Lower leg skin (tissue), 3 donors: Measurements from ENCODE around the gene GH2.
"Not testable (repeated sequence)": the region's sequence is repeated elsewhere in the genome, so short reads cannot be mapped to it uniquely, and the experiment has no call there.

Source experiments
- POLR2A ChIP-seq, 2 donors: fragments of 450-650 bp; IDR thresholded peaks; one replicate each; pipeline ENCODE4 v1.6.1; 2016 to 2017; ENCODE audit warnings: antibody characterized with exemption in 2 of 2, mild to moderate bottlenecking in 1 of 2, moderate library complexity in 1 of 2
- TF ChIP-seq, protein P1 (sequence below), 3 donors: fragments of 450-650 bp; IDR thresholded peaks; one replicate each; pipeline ENCODE4 v1.5.1; 2016; ENCODE audit warnings: antibody characterized with exemption in 3 of 3, mild to moderate bottlenecking in 3 of 3, moderate library complexity in 2 of 3

DNA sequence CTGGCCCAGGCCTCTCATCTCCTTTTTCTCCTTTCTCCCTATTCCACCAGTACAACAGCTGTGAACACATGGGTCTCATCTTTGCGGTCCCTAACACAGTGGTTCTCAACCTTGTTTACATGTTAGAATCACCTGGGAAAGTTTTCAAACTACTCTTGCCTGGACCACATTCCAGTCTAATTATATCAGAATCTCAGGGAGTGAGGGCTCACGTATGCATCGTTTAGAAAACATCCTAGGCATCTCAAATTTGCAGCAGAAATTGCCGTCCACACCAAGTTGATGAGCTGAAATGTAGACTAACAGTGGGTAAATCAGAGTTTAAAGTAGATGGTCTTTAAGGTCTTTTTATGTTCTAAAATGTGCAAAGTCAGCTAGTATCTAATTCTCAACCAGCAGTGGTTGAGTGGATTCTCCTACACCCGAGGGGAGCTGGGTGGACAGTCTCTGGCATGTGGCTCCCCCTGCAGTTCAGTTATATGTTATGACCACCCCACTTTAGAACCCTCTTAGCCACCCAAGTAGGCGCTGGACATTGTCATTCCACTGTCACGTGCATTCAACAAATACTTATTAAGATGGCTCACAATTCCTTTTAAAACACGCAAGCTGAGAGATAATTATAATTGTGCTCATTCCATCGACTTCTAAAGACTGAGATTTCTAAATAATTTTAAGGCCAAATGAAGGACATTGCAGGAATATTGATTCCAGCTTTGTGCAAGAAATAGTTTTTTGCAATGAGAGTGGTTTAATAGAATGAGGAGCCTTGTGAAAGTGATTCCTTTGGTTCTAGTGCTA is 12.1 kb downstream of the GH2 start:
- TF ChIP-seq, protein P1, sequence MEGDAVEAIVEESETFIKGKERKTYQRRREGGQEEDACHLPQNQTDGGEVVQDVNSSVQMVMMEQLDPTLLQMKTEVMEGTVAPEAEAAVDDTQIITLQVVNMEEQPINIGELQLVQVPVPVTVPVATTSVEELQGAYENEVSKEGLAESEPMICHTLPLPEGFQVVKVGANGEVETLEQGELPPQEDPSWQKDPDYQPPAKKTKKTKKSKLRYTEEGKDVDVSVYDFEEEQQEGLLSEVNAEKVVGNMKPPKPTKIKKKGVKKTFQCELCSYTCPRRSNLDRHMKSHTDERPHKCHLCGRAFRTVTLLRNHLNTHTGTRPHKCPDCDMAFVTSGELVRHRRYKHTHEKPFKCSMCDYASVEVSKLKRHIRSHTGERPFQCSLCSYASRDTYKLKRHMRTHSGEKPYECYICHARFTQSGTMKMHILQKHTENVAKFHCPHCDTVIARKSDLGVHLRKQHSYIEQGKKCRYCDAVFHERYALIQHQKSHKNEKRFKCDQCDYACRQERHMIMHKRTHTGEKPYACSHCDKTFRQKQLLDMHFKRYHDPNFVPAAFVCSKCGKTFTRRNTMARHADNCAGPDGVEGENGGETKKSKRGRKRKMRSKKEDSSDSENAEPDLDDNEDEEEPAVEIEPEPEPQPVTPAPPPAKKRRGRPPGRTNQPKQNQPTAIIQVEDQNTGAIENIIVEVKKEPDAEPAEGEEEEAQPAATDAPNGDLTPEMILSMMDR (IDR thresholded peaks at IDR 0.05) = not testable (repeated sequence)
- TF ChIP-seq POLR2A (IDR thresholded peaks at IDR 0.05) = not testable (repeated sequence)
